Smooth muscle cell (in vitro differentiated cells): ENCODE data around the gene HDAC5. TPM values are rescaled to one million over a fixed set of nuclear protein-coding genes. Genes with fewer than 3 reads are reported as not detected.

Experiments
- DNase-seq: peaks from one replicate; lab custom pipeline; 2025; ENCODE audit not compliant: unreplicated experiment; lab: John Stamatoyannopoulos, UW
- H2AFZ ChIP-seq: fragments of 200-600 bp; sonication (generic); 2 replicates; pipeline ENCODE4 v1.6.0; 2016; ENCODE audit warnings: antibody characterized with exemption, low read depth, mild to moderate bottlenecking
- H3F3A ChIP-seq: fragments of 200-600 bp; sonication (generic); 2 replicates; pipeline ENCODE4 v1.6.0; 2017; ENCODE audit warnings: antibody characterized with exemption, low read depth
- H3K27ac ChIP-seq: fragments of 200-600 bp; sonication (generic); 2 replicates; pipeline ENCODE4 v1.5.1; 2016; ENCODE audit warnings: low read depth, mild to moderate bottlenecking
- H3K27me3 ChIP-seq: fragments of 200-600 bp; sonication (generic); 2 replicates; pipeline ENCODE4 v1.6.1; 2016; ENCODE audit warnings: low read depth, mild to moderate bottlenecking
- H3K36me3 ChIP-seq: fragments of 200-600 bp; sonication (generic); 2 replicates; pipeline ENCODE4 v1.5.1; 2016; ENCODE audit warnings: low read depth
- H3K4me1 ChIP-seq: fragments of 200-600 bp; sonication (generic); 2 replicates; pipeline ENCODE4 v1.5.1; 2016; ENCODE audit warnings: low read depth
- H3K4me2 ChIP-seq: fragments of 200-600 bp; sonication (generic); 2 replicates; pipeline ENCODE4 v1.6.0; 2016; ENCODE audit warnings: mild to moderate bottlenecking
- H3K4me3 ChIP-seq: fragments of 200-600 bp; sonication (generic); 2 replicates; pipeline ENCODE4 v1.5.1; 2016; ENCODE audit warnings: mild to moderate bottlenecking
- H3K79me2 ChIP-seq: fragments of 200-600 bp; sonication (generic); 2 replicates; pipeline ENCODE4 v1.6.0; 2016; ENCODE audit warnings: low read depth, mild to moderate bottlenecking
- H3K9ac ChIP-seq: fragments of 200-600 bp; sonication (generic); 2 replicates; pipeline ENCODE4 v1.6.0; 2016; ENCODE audit warnings: low read depth
- H3K9me3 ChIP-seq: fragments of 200-600 bp; sonication (generic); replicated peaks from 2 replicates; pipeline ENCODE4 v1.5.1; 2016; ENCODE audit warnings: low read depth
- H4K20me1 ChIP-seq: fragments of 200-600 bp; sonication (generic); 2 replicates; pipeline ENCODE4 v1.6.0; 2016; ENCODE audit warnings: low read depth
- CTCF ChIP-seq: fragments of 200-600 bp; sonication (generic); IDR thresholded peaks from 2 replicates; pipeline ENCODE4 v1.5.1; 2017; ENCODE audit warnings: borderline replicate concordance, mild to moderate bottlenecking, antibody characterized with exemption; ENCODE audit not compliant: insufficient read depth, poor library complexity, severe bottlenecking
- WGBS: methylation state at CpG from one replicate; pipeline ENCODE4 v1.1.7; 2016; ENCODE audit warnings: low lambda C conversion rate; 5-methylcytosine and 5-hydroxymethylcytosine counted together
- polyA plus RNA-seq: library from polyadenylated mRNA; unstranded; fragments of >200 nt; fragmentation: Nextera tagmentation; extraction: Ambion mirVana; gene quantifications from 2 replicates; pipeline ENCODE4 v1.2.1, GENCODE V29; 2016
- total RNA-seq: library from RNA; depleted of rRNA; stranded (reverse); fragments of >200 nt; gene quantifications from 2 replicates; pipeline ENCODE4 v1.2.3, GENCODE V29; 2014

Gene HDAC5
- total and polyA plus RNA-seq, 2 experiments from 2014 or later: 52.6 to 65.3 TPM

- H3K4me2 ChIP-seq: peak overlapping the region; percentile 72
- no peaks in the 10 kb centered on the region for H3K79me2 ChIP-seq
- peak overlapping the region; percentile 88 for H3K9ac ChIP-seq
- H3K4me3 ChIP-seq: no peak overlapping the region
- H2AFZ ChIP-seq: no peak overlapping the region
- peak; percentile 83 for DNase-seq
- peaks cover 16% of the 10 kb centered on the region for H3F3A ChIP-seq
- H4K20me1 ChIP-seq: no peaks in the 10 kb centered on the region
- H3K27ac ChIP-seq: peak overlapping the region; percentile 93
- no peaks in the 10 kb centered on the region for H3K36me3 ChIP-seq
- H3K9me3 ChIP-seq: no peaks in the 10 kb centered on the region
- no peaks in the 10 kb centered on the region for H3K27me3 ChIP-seq
- TF ChIP-seq CTCF: no peak
- 46% methylated on average over 13 of the region's 23 CpGs for WGBS
- H3K4me1 ChIP-seq: peaks cover 14% of the 10 kb centered on the region
These were observed 36.8 kb downstream of the HDAC5 start for GRCh38 chr17:44086364-44087311.

GRCh38 chr17:44085908-44086307 lies 37.5 kb downstream of the HDAC5 start:
- no peak for DNase-seq
- H3K9me3 ChIP-seq: no peaks in the 10 kb centered on the region
- H4K20me1 ChIP-seq: no peaks in the 10 kb centered on the region
- no peak for TF ChIP-seq CTCF
- H3K79me2 ChIP-seq: no peaks in the 10 kb centered on the region
- peak overlapping the region; percentile 83 for H3K9ac ChIP-seq
- no peak overlapping the region for H2AFZ ChIP-seq
- no peak overlapping the region for H3K4me2 ChIP-seq
- H3K4me3 ChIP-seq: no peak overlapping the region
- H3K27ac ChIP-seq: peak overlapping the region; percentile 89
- H3K36me3 ChIP-seq: no peaks in the 10 kb centered on the region
- peaks cover 16% of the 10 kb centered on the region for H3F3A ChIP-seq
- H3K4me1 ChIP-seq: peaks cover 14% of the 10 kb centered on the region
- H3K27me3 ChIP-seq: no peaks in the 10 kb centered on the region
- 73% methylated on average over 5 of the region's 5 CpGs for WGBS

- Histone ChIP-seq H2AFZ (no peak overlapping the region), H3K4me2 (no peak overlapping the region), H3K9me3 (no peaks in the 10 kb centered on the region), H4K20me1 (no peaks in the 10 kb centered on the region), H3K79me2 (no peaks in the 10 kb centered on the region), H3K27me3 (no peaks in the 10 kb centered on the region), H3K4me1 (peaks cover 14% of the 10 kb centered on the region), H3F3A (peaks cover 16% of the 10 kb centered on the region), H3K27ac (no peak overlapping the region), H3K4me3 (no peak overlapping the region), H3K9ac (no peak overlapping the region), H3K36me3 (no peaks in the 10 kb centered on the region)
- 80% methylated on average over 2 of the region's 7 CpGs for WGBS
- no peak for TF ChIP-seq CTCF
- DNase-seq: no peak
These were observed 38.5 kb downstream of the HDAC5 start for GRCh38 chr17:44084921-44085320.
